Stimulated activated CD4-positive, alpha-beta T cell treated with anti-CD3 and anti-CD28 coated beads, TNF-alpha, amount 100 ng/mL, for 1 hour (primary cell): ENCODE results near the gene FAM120AOS.
"Not testable (repeated sequence)": the region's sequence is repeated elsewhere in the genome, so short reads cannot be mapped to it uniquely, and the experiment has no call there.

Experiments
- DNase-seq, 3 donors: peaks; one replicate each; pipeline ENCODE4 v3.0.0-alpha.2; 2020; ENCODE audit warnings: low read depth in 3 of 3, low spot score in 1 of 3

Gene FAM120AOS

DNA sequence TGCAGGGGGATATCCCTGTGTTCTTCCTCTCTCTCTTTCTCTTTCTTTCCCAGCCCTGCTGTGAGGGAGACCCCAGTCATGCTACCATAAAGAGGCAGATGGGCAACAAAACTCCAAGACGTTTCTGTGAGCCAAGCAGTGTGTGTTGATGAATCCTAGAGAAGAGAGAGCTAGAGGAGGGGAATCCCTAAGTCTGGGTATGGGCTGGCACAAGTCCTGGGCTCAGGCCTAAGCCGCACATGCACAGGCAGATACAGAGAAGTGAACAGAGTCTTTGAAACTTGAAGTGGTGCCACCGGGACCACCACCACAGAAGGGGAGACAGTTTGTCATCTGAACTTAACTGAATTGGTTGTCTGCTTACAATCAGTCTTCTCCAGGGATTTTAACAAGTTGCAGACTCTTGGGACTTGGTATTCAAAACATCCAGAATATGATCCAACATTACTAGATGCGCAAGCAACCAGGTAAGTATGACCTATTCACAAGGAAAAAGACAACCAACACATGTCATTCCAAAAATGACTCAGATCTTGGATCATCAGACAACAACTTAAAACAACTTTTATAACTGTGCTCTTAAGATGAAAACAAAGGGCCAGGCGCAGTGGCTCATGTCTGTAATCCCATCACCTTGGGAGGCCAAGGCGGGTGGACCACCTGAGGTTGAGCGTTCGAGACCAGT lies 12.3 kb downstream of the FAM120AOS start:
- DNase-seq, result no peak

GRCh38 chr9:93439301-93439700 lies 14.1 kb downstream of the FAM120AOS start:
- DNase-seq, result not testable (repeated sequence)

- no peak for DNase-seq
Measured at GRCh38 chr9:93437996-93438395, 15.4 kb downstream of the FAM120AOS start.

DNA sequence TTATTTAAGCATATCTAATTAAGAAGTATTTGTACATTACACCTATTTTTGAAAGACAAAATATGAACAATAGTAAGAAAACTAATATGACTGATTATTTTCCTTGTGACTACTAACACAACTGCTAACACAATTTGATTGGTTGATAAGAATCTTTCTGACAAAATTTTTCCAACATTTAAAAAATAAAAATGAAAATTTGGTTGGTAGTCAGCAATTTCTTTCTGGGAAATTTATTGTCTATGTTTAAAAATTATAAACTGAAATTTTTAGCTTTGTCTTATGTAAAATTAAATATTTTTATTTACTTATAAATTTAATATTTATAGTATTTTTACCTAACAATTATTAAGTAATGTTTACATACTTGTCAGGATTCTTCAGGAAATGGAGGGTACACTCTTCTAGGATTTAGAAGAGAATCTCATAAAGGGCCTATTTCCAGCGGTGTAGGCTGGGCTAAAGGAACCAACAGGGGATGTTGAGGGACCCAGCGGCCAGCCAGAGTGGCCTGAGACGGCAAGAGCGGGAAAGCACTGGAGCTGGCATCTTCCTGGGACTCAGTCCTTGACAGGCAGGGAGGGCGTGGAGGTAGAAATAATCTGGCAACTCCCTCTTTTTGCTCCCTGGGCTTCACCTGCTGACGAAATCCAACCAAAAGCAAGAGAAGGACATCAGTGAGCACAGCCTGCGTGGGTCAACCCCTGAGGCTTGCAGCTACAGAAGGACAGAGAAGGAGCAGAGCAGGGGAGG lies 16.6 kb downstream of the FAM120AOS start:
- DNase-seq, result no peak

- no peak for DNase-seq
Measured at GRCh38 chr9:93436218-93436617, 17.2 kb downstream of the FAM120AOS start.

GRCh38 chr9:93435386-93435785 lies 18.0 kb downstream of the FAM120AOS start:
- DNase-seq, result no peak

GRCh38 chr9:93434056-93434455 lies 19.3 kb downstream of the FAM120AOS start:
- DNase-seq, result no peak

DNA sequence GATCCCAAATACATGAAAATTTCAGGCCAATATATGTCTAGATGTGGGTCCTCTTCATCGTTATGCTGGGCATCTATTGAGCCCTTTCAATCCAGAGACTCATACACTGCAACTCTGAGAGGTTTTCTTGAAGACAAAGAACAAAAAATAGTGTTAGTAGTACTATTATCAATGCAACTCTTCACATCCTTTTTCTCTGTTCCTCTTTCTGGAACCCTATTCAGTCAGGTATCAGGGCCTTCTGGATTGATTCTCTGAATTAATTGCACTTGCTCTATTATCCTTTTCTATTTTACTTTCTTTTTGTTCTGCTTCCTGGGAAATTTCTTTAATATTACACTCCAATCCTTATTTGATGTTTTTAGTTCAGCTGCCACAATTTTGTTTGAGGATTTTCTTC lies 20.4 kb downstream of the FAM120AOS start:
- DNase-seq, result no peak

DNA sequence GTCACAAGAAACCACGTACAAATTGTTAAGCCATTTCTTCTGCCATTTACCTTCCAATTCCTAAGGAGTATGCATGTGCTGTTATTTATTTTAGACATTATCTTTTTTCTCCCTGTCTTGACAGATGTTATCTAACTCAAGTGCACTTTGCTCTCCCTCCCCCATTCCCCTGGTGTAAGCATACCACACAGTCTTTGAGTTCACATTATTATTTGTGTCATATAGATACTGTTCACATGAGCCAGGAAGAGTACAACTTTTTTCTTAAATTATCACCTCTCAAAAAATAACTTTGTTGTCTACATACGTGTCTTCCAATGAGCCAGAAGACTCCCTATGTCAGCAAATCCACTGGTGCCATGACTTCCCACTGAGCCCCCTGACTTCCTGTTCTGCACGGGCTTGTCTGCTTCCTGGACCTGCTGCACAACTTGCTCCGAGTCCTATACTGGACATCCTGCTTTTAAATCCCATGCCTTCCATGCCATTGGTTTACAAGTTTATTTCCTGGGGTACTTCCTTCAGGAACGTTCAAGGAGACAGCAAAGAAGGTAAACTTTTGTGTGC lies 21.8 kb downstream of the FAM120AOS start:
- no peak for DNase-seq

GRCh38 chr9:93427655-93428379 lies 25.6 kb downstream of the FAM120AOS start:
- no peak for DNase-seq

DNA sequence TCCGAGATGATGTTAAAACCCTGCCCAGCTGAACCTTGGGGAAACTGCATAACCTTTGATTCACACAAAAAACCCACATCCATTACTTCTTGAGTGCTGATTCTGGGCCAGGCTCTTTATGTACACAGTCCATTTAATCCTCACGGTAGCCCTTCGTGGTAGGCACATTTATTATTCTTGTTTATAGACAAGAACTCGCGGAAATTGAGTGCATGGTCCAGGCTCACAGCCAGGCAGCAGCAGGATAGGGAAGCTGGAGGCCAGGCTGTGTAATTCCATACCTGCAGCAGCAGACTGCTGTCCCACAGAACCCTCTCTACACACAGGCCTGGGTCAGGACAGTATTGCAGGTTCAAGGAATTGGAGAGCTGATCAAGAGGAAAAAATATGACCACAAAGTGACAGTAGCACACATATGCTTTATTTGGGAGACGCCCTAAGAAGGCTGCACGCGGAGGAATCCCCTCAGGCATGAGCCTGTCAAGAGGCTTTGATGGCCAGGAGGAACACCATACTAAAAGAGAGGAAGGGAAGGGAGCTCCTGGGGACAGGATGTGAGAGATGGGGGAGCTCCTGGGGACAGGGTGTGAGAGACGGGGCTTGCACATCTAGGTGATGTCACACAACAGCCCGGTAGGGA lies 30.3 kb downstream of the FAM120AOS start:
- no peak for DNase-seq

- DNase-seq, result no peak
Measured at GRCh38 chr9:93419023-93419422, 34.4 kb downstream of the FAM120AOS start.

DNA sequence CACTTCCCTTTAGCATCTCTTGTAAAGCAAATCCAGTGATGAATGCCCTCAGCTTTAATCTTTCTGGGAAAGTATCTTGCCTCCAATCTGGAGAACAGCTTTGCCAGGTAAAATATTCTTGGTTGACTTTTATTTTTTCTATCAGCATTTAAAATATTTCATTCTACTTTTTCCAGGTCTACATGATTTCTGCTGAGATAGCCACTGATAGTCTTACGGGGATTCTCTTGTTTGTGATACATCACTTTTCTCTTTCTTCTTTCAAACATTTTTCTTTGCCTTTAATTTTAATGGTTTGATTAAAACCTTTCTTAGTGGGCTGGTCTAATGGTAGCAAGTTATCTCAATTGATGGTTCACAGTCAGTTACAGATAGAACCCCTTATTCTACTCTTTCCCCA lies 35.8 kb downstream of the FAM120AOS start:
- DNase-seq, result no peak

DNA sequence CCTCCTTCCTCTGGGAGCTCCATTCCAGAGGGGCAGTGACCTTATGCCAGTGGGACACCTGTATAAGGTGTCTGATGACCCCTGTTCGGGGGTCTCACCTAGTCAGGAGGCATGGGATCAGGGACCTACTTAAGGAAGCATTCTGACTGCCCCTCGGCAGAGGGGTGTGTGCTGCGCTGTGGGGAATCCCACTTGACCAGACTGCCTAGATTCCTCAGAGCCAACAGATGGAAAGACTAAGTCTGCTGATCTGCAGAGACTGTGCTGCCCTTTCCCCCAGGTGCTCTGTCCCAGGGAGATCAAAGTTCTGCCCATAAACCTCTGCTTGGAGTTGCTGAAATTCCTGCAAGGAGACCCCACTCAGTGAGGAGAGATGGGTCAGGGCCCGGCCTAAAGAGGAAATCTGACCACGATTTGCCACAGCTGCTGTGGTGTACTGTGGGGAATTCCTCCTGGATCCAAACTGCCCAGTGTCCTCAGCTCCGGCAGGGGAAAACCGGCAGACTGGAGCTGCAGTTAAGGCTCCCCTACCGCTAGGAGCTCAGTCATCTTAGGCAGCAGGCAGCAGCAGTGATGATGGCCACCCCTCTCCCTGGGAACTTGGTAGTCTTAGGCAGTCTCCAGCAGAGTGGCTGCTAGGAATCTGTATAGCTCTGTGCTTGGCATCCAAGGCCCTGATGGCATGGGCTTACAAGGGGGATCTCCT lies 36.7 kb downstream of the FAM120AOS start:
- DNase-seq, result no peak

- DNase-seq, result no peak
Measured at GRCh38 chr9:93415176-93415690, 38.1 kb downstream of the FAM120AOS start.

GRCh38 chr9:93413530-93413929 lies 39.9 kb downstream of the FAM120AOS start:
- no peak for DNase-seq

- no peak for DNase-seq
Measured at GRCh38 chr9:93406371-93406770, 47.0 kb downstream of the FAM120AOS start.

DNA sequence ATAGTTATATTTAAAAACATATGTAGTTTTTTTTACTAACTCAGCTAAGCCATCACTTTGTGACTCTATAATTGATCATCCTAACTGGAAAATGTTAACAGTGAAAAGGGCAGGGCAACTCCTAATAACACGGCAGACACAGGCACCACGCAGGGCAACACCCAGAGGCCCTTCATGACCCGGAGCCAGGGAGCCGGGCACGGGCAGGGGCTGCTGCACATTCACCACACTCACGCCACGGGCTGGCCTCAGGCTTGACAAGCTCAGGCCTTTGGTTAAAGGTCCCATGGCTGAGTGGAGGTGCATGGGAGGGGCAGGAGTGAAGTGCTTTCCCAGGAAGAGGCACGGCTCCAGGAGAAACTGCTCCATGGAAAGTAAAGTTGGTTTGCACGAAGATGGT lies 54.9 kb downstream of the FAM120AOS start:
- DNase-seq, result no peak

DNA sequence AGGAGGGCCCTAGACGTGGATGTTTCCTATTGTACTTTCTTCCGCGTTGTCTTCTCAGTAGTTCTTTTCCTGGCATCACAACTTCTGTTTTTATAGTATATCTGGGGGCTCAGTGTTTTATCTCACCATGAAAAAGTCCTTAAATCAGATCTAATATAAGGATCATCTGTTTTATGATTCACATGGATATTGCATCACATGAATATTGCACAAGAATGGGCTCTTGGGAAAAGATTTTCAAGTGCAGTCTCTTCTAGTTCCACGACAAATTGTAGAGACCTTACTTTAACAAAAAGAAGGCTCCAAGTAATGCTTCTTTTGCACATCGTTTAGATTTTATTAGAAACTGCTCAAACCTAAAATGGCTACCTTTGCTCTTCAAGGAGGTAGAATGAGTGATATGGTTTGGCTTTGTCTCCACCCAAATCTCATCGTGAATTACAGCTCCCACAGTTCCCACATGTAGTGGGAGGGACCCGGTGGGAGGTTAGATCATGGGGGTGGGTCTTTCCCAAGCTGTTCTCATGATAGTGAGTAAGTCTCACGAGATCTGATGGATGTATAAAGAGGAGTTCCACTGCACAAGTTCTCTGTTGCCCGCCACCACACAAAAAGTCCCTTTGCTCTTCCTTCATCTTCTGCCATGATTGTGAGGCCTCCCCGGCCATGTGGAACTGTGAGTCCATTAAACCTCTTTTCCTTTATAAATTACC lies 55.6 kb downstream of the FAM120AOS start:
- DNase-seq, result no peak
